Dendritic cell treated with granulocyte-macrophage colony-stimulating factor and Interleukin-4, amounts not matched to agents 40 ng/mL and 50 ng/mL, for 4 days (primary cell): Measurements from ENCODE around the gene STK11.

Experiments
- H3K27ac Mint-ChIP-seq: one replicate; pipeline ENCODE4 v1.8.0; 2022; ENCODE audit warnings: mild to moderate bottlenecking, mixed read lengths
- H3K27me3 Mint-ChIP-seq: one replicate; pipeline ENCODE4 v1.8.0; 2022; ENCODE audit warnings: mild to moderate bottlenecking, mixed read lengths
- H3K36me3 Mint-ChIP-seq: one replicate; pipeline ENCODE4 v1.8.0; 2022; ENCODE audit warnings: low read depth, mixed read lengths
- H3K4me1 Mint-ChIP-seq: one replicate; pipeline ENCODE4 v1.8.0; 2022; ENCODE audit warnings: low read depth, mixed read lengths
- H3K4me3 Mint-ChIP-seq: one replicate; pipeline ENCODE4 v1.8.0; 2022; ENCODE audit warnings: mild to moderate bottlenecking, moderate library complexity, mixed read lengths
- H3K9me3 Mint-ChIP-seq: one replicate; pipeline ENCODE4 v1.8.0; 2022; ENCODE audit warnings: mixed read lengths
- intact Hi-C: fragments of 100-400 bp; cut with micrococcal nuclease; formaldehyde crosslinking; loops from one replicate; pipeline ENCODE4 v1.15.0; 2022

The STK11 gene

DNA sequence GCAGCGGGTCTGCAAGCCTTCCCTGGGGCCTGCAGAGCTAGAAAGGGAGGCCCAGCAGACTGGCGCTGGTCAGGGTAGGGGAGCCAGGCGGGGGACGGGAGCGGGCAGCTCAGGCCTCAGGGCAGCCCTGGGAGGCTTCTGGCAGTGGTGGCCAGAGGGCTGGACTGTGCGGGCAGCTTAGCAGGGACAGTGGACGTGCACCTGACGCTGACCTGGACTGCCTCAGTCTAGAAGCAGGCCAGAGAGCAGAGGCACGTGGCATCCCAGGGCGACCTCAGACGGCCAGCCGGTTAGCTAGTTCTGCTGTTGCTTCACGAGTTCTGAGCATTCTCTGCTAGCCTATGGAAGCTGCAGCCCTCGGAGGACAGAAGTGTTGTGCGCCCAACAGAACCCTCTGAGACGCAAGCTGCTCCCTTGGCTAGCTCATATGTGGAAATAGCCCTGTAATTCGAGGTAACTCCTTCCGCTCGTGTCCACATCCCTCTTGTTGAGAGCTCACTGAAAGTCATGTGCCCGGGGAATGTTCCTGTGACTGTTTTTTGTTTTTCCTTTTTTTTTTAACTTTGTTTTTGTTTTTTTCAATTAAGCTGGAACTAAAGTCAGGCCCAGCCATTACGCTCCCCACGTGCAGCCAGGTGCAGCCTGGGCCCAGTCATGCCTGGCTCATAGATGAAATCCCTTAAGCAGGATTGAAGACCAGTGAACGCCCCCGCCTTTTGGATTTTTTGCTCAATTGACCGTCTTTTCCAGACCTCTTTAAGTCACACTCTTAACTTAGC, 67.9 kb downstream of the STK11 start:
- peak overlapping the region; percentile 90 for H3K27ac Mint-ChIP-seq
- peaks cover 78% of the 10 kb centered on the region for H3K4me1 Mint-ChIP-seq
- intact Hi-C loops, result no loop called here
- peaks cover 86% of the 10 kb centered on the region for H3K36me3 Mint-ChIP-seq
- H3K4me3 Mint-ChIP-seq, result peak overlapping the region; percentile 99
- H3K27me3 Mint-ChIP-seq, result no peaks in the 10 kb centered on the region
- no peaks in the 10 kb centered on the region for H3K9me3 Mint-ChIP-seq

GRCh38 chr19:1274081-1274851, 68.7 kb downstream of the STK11 start:
- no peaks in the 10 kb centered on the region for H3K9me3 Mint-ChIP-seq
- peak overlapping the region; percentile 90 for H3K27ac Mint-ChIP-seq
- intact Hi-C loops, result no loop called here
- H3K36me3 Mint-ChIP-seq, result peaks cover 89% of the 10 kb centered on the region
- H3K27me3 Mint-ChIP-seq, result no peaks in the 10 kb centered on the region
- peak overlapping the region; percentile 79 for H3K4me3 Mint-ChIP-seq
- peaks cover 72% of the 10 kb centered on the region for H3K4me1 Mint-ChIP-seq

DNA sequence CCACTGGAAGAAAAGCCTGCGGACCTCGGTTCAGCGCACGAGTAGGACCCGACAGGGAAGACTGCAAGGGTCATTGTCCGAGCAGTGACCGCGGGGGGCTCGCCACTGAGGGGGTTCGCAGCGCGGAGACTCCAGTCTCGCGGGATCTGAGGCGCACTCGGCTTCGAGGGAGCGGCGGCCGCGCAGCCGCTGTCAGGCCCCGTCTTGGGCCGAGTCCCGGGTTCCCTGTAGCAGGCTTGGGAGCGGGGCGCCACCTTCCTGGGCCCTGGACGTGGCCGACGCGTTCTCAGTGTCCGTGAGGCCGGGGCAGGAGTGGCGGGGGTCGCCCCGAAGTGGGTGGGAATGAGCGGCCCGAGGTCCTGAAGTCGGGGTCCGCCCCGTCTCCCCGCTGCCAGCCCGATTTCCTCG, 69.3 kb downstream of the STK11 start:
- intact Hi-C loops, result no loop called here
- Mint-ChIP-seq H3K27ac (peak overlapping the region; percentile 90), H3K9me3 (no peaks in the 10 kb centered on the region), H3K4me1 (peaks cover 74% of the 10 kb centered on the region), H3K27me3 (no peaks in the 10 kb centered on the region), H3K4me3 (peak overlapping the region; percentile 79), H3K36me3 (peaks cover 92% of the 10 kb centered on the region)

DNA sequence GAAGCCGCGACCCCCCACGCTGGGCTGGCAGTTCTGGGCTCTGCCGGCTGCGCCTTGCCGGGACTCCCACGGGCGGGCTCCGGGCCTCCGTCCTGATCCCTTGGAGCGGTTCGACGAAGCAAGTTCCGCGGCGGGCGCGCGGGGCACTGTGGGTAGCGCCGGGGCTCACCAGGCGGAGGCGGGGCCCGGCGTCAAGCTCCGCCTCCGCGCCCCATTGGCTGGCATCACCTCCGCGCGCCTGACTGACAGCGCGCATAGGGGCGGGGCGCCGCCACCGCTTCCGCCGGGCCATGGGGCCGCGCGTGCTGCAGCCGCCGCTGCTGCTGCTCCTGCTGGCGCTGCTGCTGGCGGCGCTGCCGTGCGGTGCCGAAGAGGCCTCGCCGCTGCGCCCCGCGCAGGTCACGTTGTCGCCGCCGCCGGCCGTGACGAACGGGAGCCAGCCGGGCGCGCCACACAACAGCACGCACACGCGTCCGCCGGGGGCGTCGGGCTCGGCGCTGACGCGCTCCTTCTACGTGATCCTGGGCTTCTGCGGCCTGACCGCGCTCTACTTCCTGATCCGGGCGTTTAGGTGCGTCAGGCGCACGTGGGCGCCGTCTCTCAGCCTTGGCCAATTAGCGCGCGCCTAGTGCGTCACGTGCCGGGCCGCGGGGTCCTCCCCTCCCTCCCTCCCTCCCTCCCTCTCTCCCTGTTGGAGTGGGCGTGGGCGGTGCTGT, 69.8 kb downstream of the STK11 start, which contains the start of gene FAM174C:
TSS of gene FAM174C (plus strand) at position 271 of the 716 bp plus-strand sequence. CDS start at position 291, 20 bp downstream.
- H3K36me3 Mint-ChIP-seq, result peaks cover 92% of the 10 kb centered on the region
- H3K4me3 Mint-ChIP-seq, result peak within 1 kb of the TSS; percentile 79
- intact Hi-C loops, result no loop called here
- H3K27ac Mint-ChIP-seq, result peak within 1 kb of the TSS; percentile 90
- H3K9me3 Mint-ChIP-seq, result no peaks in the 10 kb centered on the region
- H3K4me1 Mint-ChIP-seq, result peaks cover 74% of the 10 kb centered on the region
- no peaks in the 10 kb centered on the region for H3K27me3 Mint-ChIP-seq

DNA sequence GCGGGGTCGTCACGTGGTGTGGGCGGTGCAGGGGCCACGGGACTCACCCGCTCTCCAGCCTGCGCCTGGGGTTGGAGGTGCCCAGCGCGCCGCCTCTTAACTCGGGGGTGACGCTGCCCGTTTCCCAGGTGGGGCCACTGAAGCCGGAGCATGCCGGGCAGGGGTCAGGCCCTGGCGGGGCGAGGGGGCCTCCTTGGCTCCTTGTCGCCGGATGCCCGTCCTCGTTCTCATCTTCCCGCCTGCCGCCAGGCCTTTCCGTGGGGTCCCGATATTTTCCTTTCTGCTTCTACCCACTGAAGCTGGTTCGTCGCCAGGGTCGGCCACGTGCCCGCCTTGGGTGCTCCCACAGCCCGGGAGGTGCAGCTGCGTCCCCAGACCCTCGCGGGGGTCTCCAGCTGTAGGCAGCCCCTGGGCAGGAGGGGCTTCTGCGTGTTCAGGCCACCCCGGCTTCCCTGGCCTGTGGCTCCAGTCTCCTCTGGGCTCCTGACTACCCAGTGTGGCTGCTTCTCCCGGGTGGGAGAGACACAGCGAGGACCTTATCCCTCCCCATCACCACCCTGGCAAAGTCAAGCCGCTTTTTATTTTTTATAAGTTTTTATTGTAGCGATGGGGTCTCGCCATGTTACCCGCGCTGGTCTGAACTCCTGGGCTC, 70.5 kb downstream of the STK11 start:
- Mint-ChIP-seq H3K27me3 (no peaks in the 10 kb centered on the region), H3K9me3 (no peaks in the 10 kb centered on the region), H3K4me3 (peak overlapping the region; percentile 79), H3K27ac (peak overlapping the region; percentile 90), H3K4me1 (peaks cover 69% of the 10 kb centered on the region), H3K36me3 (peaks cover 89% of the 10 kb centered on the region)
- intact Hi-C loops, result no loop called here

- peaks cover 83% of the 10 kb centered on the region for H3K36me3 Mint-ChIP-seq
- peak overlapping the region; percentile 79 for H3K4me3 Mint-ChIP-seq
- peaks cover 2% of the 10 kb centered on the region for H3K27me3 Mint-ChIP-seq
- peak overlapping the region; percentile 90 for H3K27ac Mint-ChIP-seq
- no peaks in the 10 kb centered on the region for H3K9me3 Mint-ChIP-seq
- intact Hi-C loops, result no loop called here
- H3K4me1 Mint-ChIP-seq, result peaks cover 65% of the 10 kb centered on the region
Measured at GRCh38 chr19:1276628-1277022, 71.0 kb downstream of the STK11 start.

- peaks cover 79% of the 10 kb centered on the region for H3K36me3 Mint-ChIP-seq
Measured at GRCh38 chr19:1277061-1277460, 71.5 kb downstream of the STK11 start.

More at GRCh38 chr19:1277061-1277460, 71.5 kb downstream of the STK11 start:
- peak overlapping the region; percentile 79 for H3K4me3 Mint-ChIP-seq
- peaks cover 65% of the 10 kb centered on the region for H3K4me1 Mint-ChIP-seq
- H3K27ac Mint-ChIP-seq, result peak overlapping the region; percentile 90
- H3K9me3 Mint-ChIP-seq, result no peaks in the 10 kb centered on the region
- intact Hi-C loops, result no loop called here
- peaks cover 5% of the 10 kb centered on the region for H3K27me3 Mint-ChIP-seq
